Endometrium (tissue), 2 donors: ENCODE measurements around the gene TWIST2.

Source experiments
- FAIRE-seq: peaks from 2 replicates; lab custom pipeline; 2012; peaks lifted over from hg19 to GRCh38; lab: Jason Lieb, UNC
- donor health status: control.
- donor health status: control.

Gene TWIST2

DNA sequence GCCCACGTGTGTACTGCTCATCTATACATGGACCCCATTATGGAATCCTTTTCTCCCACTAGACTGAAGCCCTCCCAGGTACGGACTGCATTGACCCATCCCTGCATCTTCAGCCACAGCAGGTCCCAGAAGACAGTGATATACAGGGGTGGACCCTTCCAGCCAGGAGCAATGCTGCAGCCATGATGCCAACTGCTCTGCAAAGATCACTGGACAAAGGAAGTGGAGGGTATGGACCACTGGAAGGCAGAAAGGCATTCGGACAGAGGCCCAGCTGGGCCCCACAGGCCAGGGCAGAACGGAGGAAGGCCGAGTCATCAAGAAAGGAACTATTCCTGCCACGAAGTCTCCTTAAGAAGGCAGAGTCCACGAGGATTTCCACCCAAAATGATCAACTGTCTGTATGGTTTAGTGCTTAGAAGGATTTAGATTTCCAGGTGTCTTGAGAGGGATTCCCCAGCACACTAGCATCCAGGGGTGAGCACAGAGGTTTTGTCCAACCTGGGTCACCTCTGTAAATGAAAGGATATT lies 93.4 kb downstream of the TWIST2 start:
- no peak for FAIRE-seq

DNA sequence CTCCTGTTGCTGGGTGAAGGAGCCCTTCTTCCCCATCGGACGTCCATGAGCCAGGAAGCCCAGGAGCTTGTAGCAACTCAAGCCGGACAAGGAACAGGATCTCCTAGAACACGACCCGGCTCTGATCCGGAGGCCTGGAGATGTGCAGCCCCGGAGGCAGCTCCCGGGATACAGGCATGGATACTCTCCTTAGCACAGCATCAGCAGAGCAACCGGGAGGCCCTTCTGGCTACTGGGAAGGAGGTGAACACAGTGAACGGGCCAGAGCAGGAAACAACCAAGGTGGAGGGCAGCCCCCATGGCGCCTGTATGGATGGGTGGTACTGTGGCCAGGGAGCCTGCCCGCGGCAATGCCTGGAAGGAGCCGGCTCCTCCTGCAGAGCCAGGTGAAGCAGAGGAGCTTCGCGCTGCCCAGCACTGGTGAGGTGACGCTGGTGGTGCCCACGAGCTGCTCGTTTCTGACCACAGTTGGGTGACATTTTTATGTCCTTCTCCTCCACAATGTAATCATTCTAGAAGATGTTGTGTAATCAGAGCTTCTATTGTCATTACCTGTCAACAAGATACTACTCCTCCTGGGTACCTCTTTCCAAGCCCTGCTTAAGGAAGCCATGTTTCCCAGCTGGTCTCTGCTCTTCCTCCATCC lies 94.3 kb downstream of the TWIST2 start:
- FAIRE-seq = no peak

DNA sequence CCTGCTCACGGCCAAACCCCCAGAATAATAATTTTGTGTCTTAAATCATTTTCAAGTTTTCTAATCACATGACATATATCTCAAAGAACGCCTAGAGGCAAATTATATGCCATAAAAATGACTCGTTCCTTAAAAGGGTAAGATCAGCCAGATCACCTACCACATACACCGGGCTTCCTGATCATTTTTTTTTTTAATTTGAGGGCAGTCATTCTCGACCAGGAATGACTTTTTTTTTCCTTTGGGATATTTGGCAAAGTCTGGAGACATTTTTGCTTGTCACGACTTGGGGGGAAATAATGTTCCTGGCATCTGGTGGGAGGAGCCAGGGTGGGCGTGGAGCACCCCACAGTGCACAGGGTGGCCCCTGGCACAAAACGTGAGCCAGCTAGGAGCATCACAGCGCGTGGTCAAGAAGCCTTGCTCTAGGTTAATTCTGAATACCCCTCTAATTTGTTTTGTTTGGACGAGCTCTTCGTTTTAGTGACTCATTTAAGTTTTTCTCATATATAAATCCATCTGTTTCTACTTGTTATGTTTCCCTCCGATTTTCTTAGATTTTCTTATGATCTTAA lies 94.9 kb downstream of the TWIST2 start:
- FAIRE-seq = no peak

DNA sequence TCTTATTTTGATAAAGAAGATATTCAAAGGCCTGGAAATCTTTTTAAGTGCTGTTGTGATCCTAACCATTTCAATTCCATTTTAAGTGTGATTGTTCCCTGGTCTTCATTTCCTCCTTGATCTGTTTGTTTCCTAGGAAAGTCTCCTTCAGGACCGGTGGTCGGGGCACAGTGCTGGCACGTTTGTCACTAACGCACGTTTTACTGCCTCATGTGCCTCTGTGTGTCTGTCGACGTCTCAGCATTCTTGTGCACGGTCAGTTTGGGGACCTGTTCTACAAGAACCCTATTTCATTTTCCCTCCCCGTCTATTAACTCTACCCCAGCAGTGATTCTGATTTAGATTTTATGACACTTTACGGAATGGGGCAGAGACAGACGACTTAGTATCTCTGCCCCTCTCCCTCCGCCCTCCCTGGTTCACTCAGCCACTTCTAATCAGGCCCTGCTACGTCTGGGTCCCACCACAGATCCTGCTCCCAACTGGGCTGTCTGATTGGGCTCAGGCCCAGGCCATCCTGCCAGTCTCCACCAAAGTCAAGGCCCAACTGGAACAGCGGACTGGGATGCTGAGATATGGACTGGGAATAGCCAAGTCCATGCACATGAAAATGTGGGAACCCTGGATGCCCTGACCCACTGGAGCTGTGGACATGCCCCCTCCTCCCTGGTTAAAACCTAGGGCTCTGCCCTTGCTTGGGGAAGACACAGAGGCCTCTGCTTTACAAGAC lies 95.6 kb downstream of the TWIST2 start:
- no peak for FAIRE-seq

DNA sequence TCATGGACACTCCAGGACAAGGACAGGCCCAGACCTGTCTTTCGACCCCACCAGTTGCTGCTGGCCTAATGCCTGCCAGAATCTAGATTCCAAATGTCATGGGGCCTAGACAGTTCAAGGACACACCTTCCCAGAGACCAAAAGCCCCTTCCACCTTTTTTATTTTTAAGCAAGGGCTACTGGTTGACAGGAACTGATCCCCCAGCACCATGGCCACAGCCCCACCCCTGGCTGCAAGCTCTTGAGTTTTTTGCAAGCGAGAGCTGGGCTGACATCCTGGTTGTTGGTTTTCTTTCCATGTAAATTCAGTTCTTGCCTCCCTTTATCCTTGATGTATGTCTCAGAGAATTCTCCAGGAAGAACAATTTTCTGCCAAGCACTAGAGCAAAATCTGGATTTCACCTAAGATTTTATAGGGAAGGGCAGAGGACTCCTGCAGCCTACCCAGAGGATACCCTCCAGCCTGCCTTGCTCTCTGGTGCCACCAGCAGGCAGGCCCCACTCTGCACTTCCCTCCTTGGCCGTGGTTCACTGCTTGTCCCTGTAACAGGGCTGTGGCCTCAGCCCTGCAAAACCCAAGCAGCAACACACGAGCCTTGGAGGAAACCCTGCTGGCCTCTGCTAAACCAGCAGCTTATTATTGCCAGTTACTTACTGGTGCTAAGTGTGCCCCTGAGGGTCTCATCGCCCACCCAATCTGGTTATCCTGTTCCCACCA lies 97.7 kb downstream of the TWIST2 start:
- no peak for FAIRE-seq

DNA sequence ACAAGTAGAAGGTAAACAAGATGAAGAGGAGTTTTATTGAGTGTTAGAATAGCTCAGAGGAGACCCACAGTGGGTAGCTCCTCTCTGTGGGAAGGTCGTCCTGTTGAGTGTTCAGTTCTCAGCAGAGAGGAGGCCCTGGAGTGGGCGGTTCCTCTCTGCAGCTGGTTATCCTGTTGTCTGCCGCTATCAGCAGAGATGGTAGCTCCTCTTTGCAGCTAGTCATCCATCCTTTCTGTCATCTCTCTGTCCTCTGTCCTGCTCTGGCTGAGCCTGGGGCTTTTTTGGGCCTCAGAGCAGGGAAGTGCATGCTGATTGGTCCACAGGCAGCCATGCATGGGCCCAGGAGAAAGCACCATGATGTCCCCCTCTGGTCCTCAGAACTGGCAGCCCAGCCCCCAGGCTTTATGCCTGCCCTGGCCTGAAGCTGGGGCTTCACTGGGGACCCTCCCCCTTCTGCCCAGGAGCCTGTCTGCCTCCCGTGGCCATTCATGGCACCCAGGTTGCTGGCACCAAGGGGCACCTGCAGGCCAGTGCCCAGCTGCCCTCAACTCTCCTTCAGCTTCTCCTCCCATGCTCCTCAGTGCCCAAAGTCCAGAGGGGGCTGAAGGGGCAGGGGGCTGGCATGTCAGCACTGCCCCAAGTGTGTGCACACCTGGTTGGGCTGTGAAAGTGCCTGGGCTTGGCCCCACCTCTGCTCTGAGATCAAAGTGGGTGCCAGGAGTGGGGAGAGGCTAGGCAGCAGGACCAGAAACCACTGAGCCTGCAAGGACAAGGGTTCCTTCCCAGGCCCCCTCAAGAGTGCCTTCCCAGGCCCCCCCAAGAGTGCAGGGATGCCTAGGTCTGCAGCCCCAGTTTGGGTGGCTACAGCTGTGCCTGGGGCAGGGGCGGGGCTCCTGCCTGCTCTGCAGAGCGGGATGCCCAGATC lies 98.7 kb downstream of the TWIST2 start:
- FAIRE-seq = no peak

DNA sequence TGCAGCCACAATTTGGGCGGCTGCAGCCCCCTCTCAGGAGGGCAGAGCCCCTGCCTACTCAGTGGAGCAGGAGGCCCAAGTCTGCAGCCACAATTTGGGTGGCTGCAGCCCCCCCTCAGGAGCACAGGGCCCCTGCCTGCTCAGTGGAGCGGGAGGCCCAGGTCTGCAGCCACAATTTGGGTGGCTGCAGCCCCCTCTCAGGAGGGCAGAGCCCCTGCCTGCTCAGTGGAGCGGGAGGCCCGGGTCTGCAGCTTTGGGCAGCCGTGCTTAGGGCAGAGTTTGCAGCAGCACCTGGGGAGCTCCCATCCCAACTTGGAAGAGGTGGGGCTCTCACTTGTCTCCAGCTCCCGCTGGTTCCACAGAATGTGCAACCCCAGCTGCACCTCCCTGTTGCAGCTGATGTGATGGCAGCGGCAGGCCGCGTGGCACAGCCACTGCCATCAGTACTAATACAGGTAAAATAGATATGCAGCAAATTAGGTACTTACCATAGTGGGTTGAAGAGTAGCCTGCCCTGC lies 99.4 kb downstream of the TWIST2 start:
- no peak for FAIRE-seq

DNA sequence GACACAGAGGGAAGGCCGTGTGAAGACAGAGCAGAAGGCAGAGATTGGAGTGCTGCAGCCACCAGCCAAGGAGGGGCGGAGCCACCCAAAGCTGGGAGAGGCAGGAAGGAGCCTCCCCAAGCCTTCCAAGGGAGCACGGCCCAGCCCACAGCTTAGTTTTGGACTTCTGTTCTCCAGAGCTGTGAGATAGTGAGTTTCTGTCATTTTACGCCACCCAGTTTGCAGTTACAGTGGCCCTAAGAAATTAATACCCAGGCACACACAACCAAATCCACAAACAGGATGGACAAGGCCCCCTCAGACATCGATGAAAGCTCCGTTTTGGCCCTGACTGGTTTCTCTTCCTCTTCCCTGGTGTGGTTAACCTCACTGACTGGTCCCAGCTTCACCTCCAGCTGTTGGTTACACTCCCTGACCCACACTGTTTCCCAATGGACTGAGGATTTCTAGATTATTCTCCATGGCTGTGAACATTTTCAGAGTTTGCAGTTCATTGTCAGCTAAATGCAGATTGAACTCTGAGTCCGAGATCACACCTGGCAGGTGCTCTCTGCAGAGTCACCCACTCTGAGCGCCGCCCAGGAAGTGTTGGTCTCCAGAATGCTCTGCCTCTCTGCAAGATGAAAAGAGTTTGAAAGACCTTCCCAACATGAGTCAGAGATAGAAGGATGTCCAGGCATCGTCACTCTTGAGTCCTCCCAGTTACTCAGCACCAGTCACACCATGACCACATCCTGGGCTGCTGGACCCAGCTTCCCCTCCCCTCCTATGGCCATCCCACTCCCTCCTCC lies 100.2 kb downstream of the TWIST2 start:
- FAIRE-seq = peak; percentile 21

DNA sequence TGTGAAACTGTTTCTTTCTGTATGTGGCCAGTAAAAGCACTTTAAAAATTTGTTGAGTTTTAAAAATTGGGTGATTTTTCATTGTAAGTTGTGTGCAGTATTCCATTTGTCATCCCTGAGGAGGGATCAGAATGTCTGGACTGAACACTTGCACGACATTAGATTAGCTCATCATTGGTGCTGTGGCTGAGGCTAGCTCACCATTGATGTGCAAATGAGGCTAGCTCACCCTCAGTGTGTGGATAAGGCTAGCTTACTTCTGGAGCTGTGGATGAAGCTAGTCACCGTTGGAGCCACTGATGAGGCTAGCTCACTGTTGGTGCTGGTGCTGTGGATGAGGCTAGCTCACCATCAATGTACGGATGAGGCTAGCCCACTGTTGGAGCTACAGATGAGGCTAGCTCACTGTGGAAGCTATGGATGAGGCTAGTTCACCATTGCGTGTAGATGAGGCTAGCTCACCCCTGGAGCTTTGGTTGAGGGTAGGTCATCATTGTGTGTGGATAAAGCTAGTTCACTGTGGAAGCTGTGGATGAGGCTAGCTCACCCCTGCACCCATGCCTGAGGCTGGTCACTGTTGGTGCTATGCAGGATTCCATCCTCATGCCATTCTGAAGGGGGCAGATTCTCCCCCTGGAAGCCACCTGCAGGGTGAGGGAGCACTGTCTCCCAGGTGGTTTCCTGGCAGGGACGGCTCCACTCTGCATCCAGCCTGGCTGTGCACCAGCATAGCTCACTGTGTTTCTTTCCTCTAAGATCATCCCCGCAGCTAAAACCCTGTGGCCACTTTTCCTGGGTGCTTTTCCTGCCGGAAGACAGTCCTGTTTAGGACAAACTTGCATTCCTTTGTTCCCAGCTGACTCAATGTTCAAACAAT lies 101.1 kb downstream of the TWIST2 start:
- FAIRE-seq = no peak

DNA sequence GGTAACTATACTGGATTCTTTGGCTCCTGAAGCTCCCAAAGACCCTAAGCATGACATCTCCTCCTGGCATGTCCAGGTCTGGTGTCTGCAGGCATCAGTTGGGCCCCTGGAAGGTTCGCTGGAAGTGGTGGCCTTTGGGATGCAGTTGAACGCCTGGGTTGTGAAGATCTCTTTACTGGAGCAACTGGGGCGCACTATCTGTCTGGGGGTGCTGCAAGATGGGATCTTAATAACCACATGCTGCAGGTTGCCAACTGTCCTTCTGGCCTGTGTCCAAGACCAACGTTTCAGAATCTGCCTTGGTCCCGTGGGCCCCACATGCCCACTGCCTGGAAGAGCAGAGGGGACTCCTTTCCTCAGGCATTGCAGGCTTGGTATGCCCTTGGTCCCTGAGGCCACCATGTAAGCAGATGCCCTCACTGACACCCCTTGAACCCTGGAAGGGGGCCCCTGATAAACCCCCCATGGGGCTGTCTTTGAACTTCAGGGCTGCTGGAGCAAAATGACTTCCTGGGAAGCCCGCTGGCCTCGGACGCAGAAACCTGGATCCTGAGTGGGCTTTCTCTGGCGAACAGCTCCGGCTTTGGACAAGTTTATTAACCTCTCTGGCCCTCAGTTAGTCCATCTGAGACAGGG lies 101.9 kb downstream of the TWIST2 start:
- FAIRE-seq = no peak

DNA sequence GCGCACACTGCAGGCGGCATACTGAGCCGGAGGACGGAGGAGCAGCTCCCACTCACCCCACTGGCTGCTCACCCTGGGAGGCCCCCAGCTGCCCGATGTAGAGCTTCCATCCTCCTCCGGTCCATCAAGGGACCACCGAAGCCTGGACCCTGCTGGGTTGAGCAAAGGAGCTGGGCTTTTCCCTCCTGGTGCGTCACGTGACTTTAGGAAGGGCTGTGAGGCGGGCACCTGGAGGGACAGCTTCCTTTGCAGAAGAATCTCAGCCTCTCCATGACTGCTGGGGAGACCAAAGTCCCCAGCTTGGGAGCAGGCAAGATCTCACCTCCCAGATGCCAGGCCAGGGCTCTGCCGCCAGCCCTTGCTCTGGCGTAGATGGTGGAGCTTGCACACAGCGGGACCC lies 102.7 kb downstream of the TWIST2 start:
- no peak for FAIRE-seq

DNA sequence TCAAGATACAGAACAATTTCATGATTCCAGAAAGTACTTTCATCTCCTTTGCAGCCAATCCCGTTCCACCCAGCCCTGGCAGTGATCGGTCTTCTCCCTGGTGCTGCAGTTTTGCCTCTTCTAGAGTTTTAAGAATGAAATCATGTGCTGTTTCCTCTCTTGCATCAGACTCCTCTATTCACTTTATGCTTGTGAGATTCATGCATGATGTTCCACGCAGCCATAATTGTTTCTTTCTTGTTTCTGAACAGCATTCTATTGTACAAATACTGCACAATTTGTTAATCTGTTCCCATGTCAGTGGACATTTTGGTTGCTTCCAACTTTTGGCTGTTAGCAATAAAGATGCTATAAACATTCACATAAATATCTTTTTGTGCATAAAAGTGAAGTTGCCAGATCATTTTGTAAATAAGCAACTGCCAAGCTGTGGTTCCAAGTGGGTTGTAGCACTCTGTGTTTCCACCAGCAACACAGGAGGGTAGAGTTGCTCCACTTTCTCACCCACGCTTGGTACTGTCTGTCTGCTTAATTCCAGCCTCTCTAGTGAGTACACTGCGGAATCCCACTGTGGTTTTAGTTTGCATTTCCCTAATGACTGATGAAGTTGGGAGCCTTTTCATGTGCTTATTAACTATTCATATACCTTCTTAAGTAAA lies 104.5 kb downstream of the TWIST2 start:
- FAIRE-seq = no peak

DNA sequence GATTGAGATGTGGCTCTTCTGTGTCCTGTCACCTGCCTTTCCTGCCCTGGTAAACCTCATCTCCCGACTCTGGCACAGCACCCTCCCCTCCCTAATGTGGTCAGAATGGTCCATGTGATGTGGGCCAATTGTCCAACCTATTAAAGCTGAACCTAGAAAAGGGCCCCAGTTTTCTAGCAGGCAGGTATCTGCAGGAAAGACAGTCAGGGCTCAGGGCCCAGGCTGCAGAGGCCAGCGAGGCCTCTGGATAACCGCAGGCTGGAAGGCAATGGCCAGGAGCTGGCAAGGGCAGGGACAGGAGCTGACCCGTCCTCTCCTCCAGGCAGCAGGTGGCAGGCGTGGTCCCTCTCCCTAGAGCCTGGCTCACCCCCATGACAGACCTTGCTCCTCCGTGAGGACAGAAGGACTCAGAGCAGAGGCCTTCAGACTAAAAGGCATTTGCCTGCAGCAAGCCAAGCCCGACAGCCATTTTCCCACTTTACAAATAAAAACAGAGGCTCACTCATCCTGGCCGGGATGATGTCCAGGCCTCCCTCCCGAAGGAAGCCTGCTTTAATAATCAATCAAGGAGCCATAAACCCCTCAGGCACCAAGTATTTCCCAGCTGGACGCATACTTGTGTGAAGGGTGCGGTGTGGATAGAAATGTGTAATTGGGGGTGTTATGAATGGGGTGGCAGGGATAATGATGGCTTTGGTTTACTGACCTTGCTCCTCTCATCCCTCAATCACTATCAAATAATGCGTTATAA lies 107.1 kb downstream of the TWIST2 start:
- FAIRE-seq = no peak

DNA sequence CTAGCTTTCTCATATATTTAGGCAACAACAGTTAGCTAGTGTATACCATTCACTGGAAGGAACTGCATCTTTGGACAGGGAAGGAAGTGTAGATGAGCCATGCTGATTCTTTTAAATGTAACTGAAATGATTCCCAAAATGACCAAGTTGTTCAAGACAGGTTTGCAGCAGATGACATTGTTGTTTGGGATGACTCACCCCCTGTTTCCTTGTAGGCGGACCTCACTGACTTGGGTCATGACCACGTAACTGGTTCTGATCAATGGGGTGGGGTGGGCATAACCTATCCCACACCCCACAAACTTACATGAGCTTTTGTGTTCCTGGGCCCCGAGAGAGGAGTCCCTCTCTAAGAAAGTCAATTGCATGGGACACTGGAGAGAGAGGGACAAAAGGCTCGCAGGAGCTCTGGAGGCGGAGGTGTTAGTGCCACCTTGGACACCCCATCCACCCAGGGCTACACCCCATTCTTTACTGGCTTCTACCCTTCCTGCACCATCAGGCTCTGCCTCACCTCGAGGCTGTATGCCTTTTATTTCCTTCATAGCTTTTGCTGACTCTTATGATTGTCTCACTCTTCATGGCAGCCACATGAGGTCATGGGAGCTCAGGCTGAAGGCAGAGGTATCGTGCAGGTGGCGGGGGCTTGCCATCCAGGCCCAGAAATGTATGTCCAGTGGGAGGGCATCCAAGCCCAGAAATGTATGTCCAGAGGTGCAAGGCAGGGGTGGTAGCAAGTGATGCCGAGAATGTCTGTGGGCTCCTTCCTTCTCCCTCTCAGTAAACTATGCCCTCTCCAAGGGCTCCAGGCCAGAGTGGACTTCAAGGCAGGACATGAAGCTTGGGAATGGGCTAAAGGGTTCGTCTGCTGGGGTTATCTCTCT lies 108.0 kb downstream of the TWIST2 start:
- FAIRE-seq = no peak

DNA sequence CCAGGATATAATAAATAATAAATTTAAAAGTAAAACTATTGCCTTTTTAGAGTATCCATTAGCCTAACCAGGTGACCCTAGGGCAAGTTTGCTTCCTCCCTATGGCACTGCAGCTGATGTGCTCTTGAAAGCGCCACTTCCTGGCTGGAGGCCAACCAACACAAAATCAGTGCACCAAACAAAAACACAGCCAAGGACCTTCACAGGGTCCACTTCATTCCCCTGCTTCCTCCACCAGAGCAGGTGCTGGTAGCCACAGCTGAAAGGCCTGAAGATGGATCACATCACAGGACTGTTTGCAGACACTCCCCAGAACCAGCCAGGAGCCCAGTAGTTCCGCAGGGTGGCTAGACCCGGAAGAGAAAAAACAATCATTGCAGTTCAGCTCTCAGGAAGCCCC lies 108.8 kb downstream of the TWIST2 start:
- FAIRE-seq = no peak
